Measurements from ENCODE around the gene ITGAX.

DNA sequence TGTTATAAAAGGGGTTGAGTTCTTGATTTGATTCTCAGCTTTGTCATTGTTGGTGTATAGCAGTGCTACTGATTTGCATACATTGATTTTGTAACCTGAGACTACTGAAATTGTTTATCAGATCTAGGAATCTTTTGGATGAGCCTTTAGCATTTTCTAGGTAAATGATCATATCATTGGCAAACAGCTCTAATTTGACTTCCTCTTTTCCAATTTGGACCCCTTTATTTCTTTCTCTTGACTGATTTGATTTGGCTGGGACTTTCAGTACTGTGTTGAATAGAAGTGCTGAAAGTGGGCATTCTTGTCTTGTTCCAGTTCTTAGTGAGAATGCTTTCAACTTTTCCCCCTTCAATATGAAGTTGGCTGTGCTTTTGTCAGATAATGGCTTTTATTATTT is 49.8 kb upstream of the ITGAX start:
- TF ChIP-seq, protein P1, sequence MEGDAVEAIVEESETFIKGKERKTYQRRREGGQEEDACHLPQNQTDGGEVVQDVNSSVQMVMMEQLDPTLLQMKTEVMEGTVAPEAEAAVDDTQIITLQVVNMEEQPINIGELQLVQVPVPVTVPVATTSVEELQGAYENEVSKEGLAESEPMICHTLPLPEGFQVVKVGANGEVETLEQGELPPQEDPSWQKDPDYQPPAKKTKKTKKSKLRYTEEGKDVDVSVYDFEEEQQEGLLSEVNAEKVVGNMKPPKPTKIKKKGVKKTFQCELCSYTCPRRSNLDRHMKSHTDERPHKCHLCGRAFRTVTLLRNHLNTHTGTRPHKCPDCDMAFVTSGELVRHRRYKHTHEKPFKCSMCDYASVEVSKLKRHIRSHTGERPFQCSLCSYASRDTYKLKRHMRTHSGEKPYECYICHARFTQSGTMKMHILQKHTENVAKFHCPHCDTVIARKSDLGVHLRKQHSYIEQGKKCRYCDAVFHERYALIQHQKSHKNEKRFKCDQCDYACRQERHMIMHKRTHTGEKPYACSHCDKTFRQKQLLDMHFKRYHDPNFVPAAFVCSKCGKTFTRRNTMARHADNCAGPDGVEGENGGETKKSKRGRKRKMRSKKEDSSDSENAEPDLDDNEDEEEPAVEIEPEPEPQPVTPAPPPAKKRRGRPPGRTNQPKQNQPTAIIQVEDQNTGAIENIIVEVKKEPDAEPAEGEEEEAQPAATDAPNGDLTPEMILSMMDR (IDR thresholded peaks at IDR 0.05 in 8 of 11, conservative IDR thresholded peaks at IDR 0.05 in 3 of 11) = no peak
- TF ChIP-seq POLR2A (IDR thresholded peaks at IDR 0.05) (no peak), POLR2AphosphoS5 (IDR thresholded peaks at IDR 0.05) (no peak)
